ENCODE data around the gene C14orf180.

DNA sequence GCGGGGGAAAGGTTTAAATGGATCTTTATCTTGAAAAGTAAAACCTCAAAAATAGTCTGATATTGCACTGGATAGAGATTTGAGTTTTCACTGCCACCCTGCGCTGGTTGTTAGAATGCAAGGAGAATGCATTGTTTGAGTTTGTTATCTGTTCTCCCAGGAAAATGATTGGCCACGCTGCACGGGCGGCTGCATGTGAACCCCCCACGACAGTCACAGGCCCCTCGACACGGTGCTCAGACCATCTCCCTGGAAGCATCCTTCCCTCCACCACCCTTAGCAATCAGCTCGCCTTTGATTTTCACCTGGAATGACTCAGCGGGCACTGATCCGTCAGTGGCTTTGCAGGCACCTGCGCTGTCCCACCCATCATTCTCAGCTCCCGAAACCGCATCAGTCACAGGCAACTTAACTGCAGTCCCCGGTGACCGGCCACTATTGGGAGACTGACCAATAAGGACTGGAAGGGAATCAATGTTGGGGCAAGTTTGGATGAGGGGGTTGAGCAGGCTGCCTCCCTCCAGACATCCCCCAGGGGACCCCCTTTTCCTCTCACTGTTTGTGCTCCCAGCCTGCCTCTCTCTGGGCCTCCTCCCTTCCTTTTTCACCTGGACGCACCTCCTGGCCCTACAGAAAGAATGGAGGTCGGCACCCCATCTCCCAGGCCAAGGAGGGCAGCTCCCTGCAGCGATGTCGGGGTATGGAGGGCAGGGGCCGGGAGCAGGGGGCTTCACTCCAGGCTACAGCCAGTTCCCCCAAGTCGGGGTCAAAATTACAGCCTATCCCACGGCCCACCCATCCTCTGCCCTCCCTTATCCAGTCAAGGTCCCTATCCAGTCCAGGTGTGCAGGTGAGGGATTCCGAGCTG lies 28.5 kb upstream of the C14orf180 start:
- TF ChIP-seq EZH2phosphoT487 (IDR thresholded peaks at IDR 0.05; ENCODE audit: borderline replicate concordance, low read length) = no peak
- TF ChIP-seq, protein P1, sequence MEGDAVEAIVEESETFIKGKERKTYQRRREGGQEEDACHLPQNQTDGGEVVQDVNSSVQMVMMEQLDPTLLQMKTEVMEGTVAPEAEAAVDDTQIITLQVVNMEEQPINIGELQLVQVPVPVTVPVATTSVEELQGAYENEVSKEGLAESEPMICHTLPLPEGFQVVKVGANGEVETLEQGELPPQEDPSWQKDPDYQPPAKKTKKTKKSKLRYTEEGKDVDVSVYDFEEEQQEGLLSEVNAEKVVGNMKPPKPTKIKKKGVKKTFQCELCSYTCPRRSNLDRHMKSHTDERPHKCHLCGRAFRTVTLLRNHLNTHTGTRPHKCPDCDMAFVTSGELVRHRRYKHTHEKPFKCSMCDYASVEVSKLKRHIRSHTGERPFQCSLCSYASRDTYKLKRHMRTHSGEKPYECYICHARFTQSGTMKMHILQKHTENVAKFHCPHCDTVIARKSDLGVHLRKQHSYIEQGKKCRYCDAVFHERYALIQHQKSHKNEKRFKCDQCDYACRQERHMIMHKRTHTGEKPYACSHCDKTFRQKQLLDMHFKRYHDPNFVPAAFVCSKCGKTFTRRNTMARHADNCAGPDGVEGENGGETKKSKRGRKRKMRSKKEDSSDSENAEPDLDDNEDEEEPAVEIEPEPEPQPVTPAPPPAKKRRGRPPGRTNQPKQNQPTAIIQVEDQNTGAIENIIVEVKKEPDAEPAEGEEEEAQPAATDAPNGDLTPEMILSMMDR (conservative IDR thresholded peaks at IDR 0.05; ENCODE audit: low read depth, low read length) = peak; percentile 44
